H9 (cell line): ENCODE results near the gene TPSB2. TPM values are rescaled to one million over a fixed set of nuclear protein-coding genes. Genes with fewer than 3 reads are reported as not detected.

Experiments used
- DNase-seq: peaks from one replicate; pipeline ENCODE4 v3.0.0-alpha.2; 2017
- H2AFZ ChIP-seq: one replicate; pipeline ENCODE4 v1.6.1; 2013; ENCODE audit warnings: mild to moderate bottlenecking, low read length, control low read depth, moderate library complexity
- H2AK5ac ChIP-seq: 2 replicates; pipeline ENCODE4 v1.6.1; 2013; ENCODE audit warnings: low read length, control low read depth, mixed read lengths; ENCODE audit not compliant: insufficient read length
- H2BK120ac ChIP-seq: one replicate; pipeline ENCODE4 v1.6.1; 2013; ENCODE audit warnings: low read depth, mild to moderate bottlenecking, low read length, control low read depth, inconsistent platforms; ENCODE audit not compliant: poor library complexity, severe bottlenecking
- H2BK12ac ChIP-seq: 2 replicates; pipeline ENCODE4 v1.6.1; 2013; ENCODE audit warnings: low read length, control low read depth, mixed read lengths, low read depth; ENCODE audit not compliant: insufficient read length
- H2BK15ac ChIP-seq: 2 replicates; pipeline ENCODE4 v1.6.1; 2013; ENCODE audit warnings: low read depth, low read length, control low read depth
- H2BK20ac ChIP-seq: one replicate; pipeline ENCODE4 v1.6.1; 2013; ENCODE audit warnings: low read depth, mild to moderate bottlenecking, low read length, control low read depth, inconsistent platforms; ENCODE audit not compliant: poor library complexity, severe bottlenecking
- H2BK5ac ChIP-seq: 2 replicates; pipeline ENCODE4 v1.6.1; 2013; ENCODE audit warnings: low read length, control low read depth, mixed read lengths; ENCODE audit not compliant: insufficient read length
- H3K14ac ChIP-seq: 2 replicates; pipeline ENCODE4 v1.6.1; 2013; ENCODE audit warnings: low read length, control low read depth; ENCODE audit not compliant: insufficient read depth
- H3K18ac ChIP-seq: 2 replicates; pipeline ENCODE4 v1.6.1; 2013; ENCODE audit warnings: low read depth, mild to moderate bottlenecking, mixed read lengths, low read length, control low read depth; ENCODE audit not compliant: insufficient read length
- H3K23ac ChIP-seq: 2 replicates; pipeline ENCODE4 v1.6.1; 2013; ENCODE audit warnings: low read length, control low read depth, mixed read lengths, low read depth; ENCODE audit not compliant: insufficient read length
- H3K23me2 ChIP-seq: 2 replicates; pipeline ENCODE4 v1.6.1; 2013; ENCODE audit warnings: low read depth, mild to moderate bottlenecking, mixed read lengths, low read length, control low read depth; ENCODE audit not compliant: insufficient read length, poor library complexity, severe bottlenecking
- H3K27ac ChIP-seq: 2 replicates; pipeline ENCODE4 v1.5.1; 2013; ENCODE audit warnings: low read length, control low read depth, mixed read lengths, low read depth; ENCODE audit not compliant: insufficient read length
- H3K27me3 ChIP-seq: 2 replicates; pipeline ENCODE4 v1.6.1; 2013; ENCODE audit warnings: low read length, control low read depth, inconsistent platforms; ENCODE audit not compliant: insufficient read depth
- H3K4ac ChIP-seq: 2 replicates; pipeline ENCODE4 v1.6.1; 2013; ENCODE audit warnings: low read depth, mild to moderate bottlenecking, control low read depth, inconsistent platforms, low read length, moderate library complexity
- H3K4me1 ChIP-seq: 2 replicates; pipeline ENCODE4 v1.6.1; 2013; ENCODE audit warnings: low read length, control low read depth, inconsistent platforms; ENCODE audit not compliant: insufficient read depth
- H3K4me2 ChIP-seq: 2 replicates; pipeline ENCODE4 v1.6.1; 2013; ENCODE audit warnings: low read length, control low read depth, mixed read lengths; ENCODE audit not compliant: insufficient read length, insufficient read depth
- H3K56ac ChIP-seq: 2 replicates; pipeline ENCODE4 v1.6.1; 2013; ENCODE audit warnings: low read depth, mild to moderate bottlenecking, mixed read lengths, low read length, control low read depth; ENCODE audit not compliant: insufficient read length
- H3K79me1 ChIP-seq: 2 replicates; pipeline ENCODE4 v1.6.1; 2013; ENCODE audit warnings: low read depth, mild to moderate bottlenecking, moderate library complexity, low read length, control low read depth, inconsistent platforms; ENCODE audit not compliant: insufficient read depth, poor library complexity, severe bottlenecking
- H3K79me2 ChIP-seq: 2 replicates; pipeline ENCODE4 v1.6.1; 2013; ENCODE audit warnings: low read length, control low read depth, inconsistent platforms; ENCODE audit not compliant: insufficient read depth
- H3K9ac ChIP-seq: 2 replicates; pipeline ENCODE4 v1.6.1; 2013; ENCODE audit warnings: low read length, control low read depth, mixed read lengths; ENCODE audit not compliant: insufficient read length; ENCODE audit errors: extremely low read depth
- H3K9me3 ChIP-seq: one replicate; pipeline ENCODE4 v1.6.1; 2013; ENCODE audit warnings: low read depth, low read length, inconsistent platforms; ENCODE audit not compliant: control insufficient read depth
- H3T11ph ChIP-seq: one replicate; pipeline ENCODE4 v1.6.1; 2013; ENCODE audit warnings: mild to moderate bottlenecking, low read length, control low read depth, inconsistent platforms
- H4K20me1 ChIP-seq: one replicate; pipeline ENCODE4 v1.6.1; 2013; ENCODE audit not compliant: control insufficient read depth, insufficient read length, insufficient read depth
- H4K5ac ChIP-seq: 2 replicates; pipeline ENCODE4 v1.6.1; 2013; ENCODE audit warnings: low read depth, mild to moderate bottlenecking, mixed read lengths, low read length, control low read depth; ENCODE audit not compliant: insufficient read length
- H4K8ac ChIP-seq: replicated peaks from 2 replicates; pipeline ENCODE4 v1.6.1; 2013; ENCODE audit warnings: low read length, control low read depth, mixed read lengths, low read depth; ENCODE audit not compliant: insufficient read length
- H4K91ac ChIP-seq: 2 replicates; pipeline ENCODE4 v1.6.1; 2013; ENCODE audit warnings: low read depth, mild to moderate bottlenecking, moderate library complexity, mixed read lengths, low read length, control low read depth; ENCODE audit not compliant: insufficient read length
- H3K27ac Mint-ChIP-seq, 3 experiments: 2 replicates in 2 of 3; 3 replicates in 1 of 3; pipeline ENCODE4 v1.8.0; 2020 to 2021; ENCODE audit warnings: mixed read lengths in 3 of 3, mild to moderate bottlenecking in 1 of 3, moderate library complexity in 1 of 3
- H3K27me3 Mint-ChIP-seq: 2 replicates; pipeline ENCODE4 v1.8.0; 2021; ENCODE audit warnings: low read depth, mild to moderate bottlenecking, moderate library complexity, mixed read lengths
- H3K36me3 Mint-ChIP-seq, 3 experiments: 2 replicates in 2 of 3; 3 replicates in 1 of 3; pipeline ENCODE4 v1.8.0; 2020 to 2021; ENCODE audit warnings: low read depth in 3 of 3, mixed read lengths in 3 of 3; ENCODE audit not compliant: insufficient read depth in 1 of 3
- H3K4me1 Mint-ChIP-seq, 2 experiments: 2 replicates each; pipeline ENCODE4 v1.8.0; 2020; ENCODE audit warnings: mixed read lengths in 2 of 2
- H3K4me3 Mint-ChIP-seq, 2 experiments: 2 replicates in 1 of 2; 3 replicates in 1 of 2; pipeline ENCODE4 v1.8.0; 2020 to 2021; ENCODE audit warnings: mild to moderate bottlenecking in 2 of 2, mixed read lengths in 2 of 2, moderate library complexity in 1 of 2
- H3K9me3 Mint-ChIP-seq, 2 experiments: 2 replicates in 1 of 2; 3 replicates in 1 of 2; pipeline ENCODE4 v1.8.0; 2020; ENCODE audit warnings: mild to moderate bottlenecking in 2 of 2, mixed read lengths in 2 of 2, moderate library complexity in 1 of 2
- WGBS: extraction: QIAGEN DNeasy Blood & Tissue Kit; methylation state at CpG from one replicate; pipeline ENCODE4 v1.1.7; 2013; ENCODE audit warnings: missing lambda C conversion rate, low lambda C conversion rate, mixed read lengths; ENCODE audit not compliant: insufficient read length; ENCODE audit errors: extremely low coverage; 5-methylcytosine and 5-hydroxymethylcytosine counted together
- total RNA-seq: library from RNA; stranded (reverse); gene quantifications from 2 replicates; pipeline ENCODE4 v1.2.1, GENCODE V29; 2021
- TF ChIP-seq, protein P1 (sequence below): fragments of 200-600 bp; sonication (generic); conservative IDR thresholded peaks from 3 replicates; pipeline ENCODE4 v1.8.0; 2021; ENCODE audit warnings: antibody characterized with exemption, mild to moderate bottlenecking

The TPSB2 gene
- total RNA-seq, 1 experiment from 2014 or later: not detected

DNA sequence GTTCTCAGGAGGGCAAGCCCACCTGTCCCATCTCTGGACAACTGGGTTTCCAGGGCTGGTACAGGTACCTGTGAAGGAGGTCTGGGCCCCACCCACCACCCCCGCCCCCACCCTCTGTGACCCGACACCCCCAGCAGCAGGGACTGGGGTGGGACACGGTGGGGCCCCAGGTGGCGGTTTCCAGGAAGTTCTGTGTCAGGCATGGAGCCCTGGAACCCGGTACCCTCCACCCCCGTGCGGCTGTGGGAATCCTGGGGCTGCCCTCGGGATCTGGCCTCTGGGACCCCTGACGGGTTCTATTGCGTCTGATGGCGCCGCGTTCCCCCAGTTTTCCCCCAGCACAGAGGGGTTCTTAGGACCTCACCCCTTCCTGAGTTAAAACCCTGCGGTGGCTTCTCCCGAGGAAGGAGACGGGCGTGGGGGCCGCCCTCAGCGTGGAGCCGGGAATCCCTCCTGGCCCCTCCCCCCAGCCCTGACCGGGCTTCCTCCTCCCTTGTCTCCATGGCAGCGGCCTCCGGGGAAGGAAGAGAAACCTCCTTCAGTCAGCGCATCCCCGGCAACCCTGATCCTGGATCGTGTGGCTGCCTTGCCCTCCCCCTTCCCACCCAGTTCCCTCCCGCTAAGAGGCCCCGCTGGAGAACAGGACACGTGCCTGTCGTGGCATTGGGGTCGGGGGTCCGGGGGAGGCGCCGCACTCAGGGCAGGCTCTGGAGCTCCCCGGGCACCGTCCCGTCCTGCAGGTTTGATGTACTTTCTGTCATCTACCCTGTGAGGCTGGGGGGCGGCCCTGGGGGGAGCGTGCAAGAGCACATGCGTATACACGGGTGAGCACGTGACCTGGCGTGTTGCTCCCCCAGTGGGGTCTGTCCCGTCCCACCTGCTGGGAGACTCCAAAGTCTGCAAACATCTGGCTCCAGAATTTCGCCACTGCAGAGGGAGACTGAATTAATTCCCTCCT lies 46.8 kb downstream of the TPSB2 start:
- H2AK5ac ChIP-seq: no peak overlapping the region
- WGBS: no CpG with 5 or more reads among the region's 45 CpGs
- H3K79me2 ChIP-seq: no peaks in the 10 kb centered on the region
- DNase-seq: no peak
- no peak overlapping the region for H2AFZ ChIP-seq
- H3K4ac ChIP-seq: no peak overlapping the region
- H4K91ac ChIP-seq: no peak overlapping the region
- H4K8ac ChIP-seq: no peak overlapping the region
- no peak overlapping the region for H3K27ac ChIP-seq
- peaks cover 2% of the 10 kb centered on the region for H3K23me2 ChIP-seq
- H4K5ac ChIP-seq: no peak overlapping the region
- no peak overlapping the region for H3K9ac ChIP-seq
- no peaks in the 10 kb centered on the region for H3K79me1 ChIP-seq
- Mint-ChIP-seq H3K36me3 (peaks cover 0 to 8% (median 7%) of the 10 kb centered on the region in 3 experiments; a peak in 3 of 7 replicates), H3K4me1 (peaks cover 3 to 14% of the 10 kb centered on the region in 2 experiments; a peak in 2 of 4 replicates), H3K9me3 (no peaks in the 10 kb centered on the region), H3K27ac (no peak overlapping the region), H3K27me3 (no peaks in the 10 kb centered on the region), H3K4me3 (no peak overlapping the region)
- no peak overlapping the region for H2BK12ac ChIP-seq
- TF ChIP-seq, protein P1, sequence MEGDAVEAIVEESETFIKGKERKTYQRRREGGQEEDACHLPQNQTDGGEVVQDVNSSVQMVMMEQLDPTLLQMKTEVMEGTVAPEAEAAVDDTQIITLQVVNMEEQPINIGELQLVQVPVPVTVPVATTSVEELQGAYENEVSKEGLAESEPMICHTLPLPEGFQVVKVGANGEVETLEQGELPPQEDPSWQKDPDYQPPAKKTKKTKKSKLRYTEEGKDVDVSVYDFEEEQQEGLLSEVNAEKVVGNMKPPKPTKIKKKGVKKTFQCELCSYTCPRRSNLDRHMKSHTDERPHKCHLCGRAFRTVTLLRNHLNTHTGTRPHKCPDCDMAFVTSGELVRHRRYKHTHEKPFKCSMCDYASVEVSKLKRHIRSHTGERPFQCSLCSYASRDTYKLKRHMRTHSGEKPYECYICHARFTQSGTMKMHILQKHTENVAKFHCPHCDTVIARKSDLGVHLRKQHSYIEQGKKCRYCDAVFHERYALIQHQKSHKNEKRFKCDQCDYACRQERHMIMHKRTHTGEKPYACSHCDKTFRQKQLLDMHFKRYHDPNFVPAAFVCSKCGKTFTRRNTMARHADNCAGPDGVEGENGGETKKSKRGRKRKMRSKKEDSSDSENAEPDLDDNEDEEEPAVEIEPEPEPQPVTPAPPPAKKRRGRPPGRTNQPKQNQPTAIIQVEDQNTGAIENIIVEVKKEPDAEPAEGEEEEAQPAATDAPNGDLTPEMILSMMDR: no peak
- H3K23ac ChIP-seq: no peak overlapping the region
- no peak overlapping the region for H2BK20ac ChIP-seq
- H3K4me1 ChIP-seq: no peaks in the 10 kb centered on the region
- H2BK5ac ChIP-seq: no peak overlapping the region
- no peak overlapping the region for H2BK15ac ChIP-seq
- no peak overlapping the region for H2BK120ac ChIP-seq
- no peak overlapping the region for H3K14ac ChIP-seq
- H3K18ac ChIP-seq: no peak overlapping the region
- no peak overlapping the region for H3K56ac ChIP-seq
- H3K4me2 ChIP-seq: no peak overlapping the region
- H3K27me3 ChIP-seq: no peaks in the 10 kb centered on the region
- H4K20me1 ChIP-seq: no peaks in the 10 kb centered on the region
- H3K9me3 ChIP-seq: no peaks in the 10 kb centered on the region
- H3T11ph ChIP-seq: no peak overlapping the region
